Spleen (tissue), 7 donors: Measurements from ENCODE around the gene PLK1.

ENCODE experiments used
- POLR2A ChIP-seq, 3 donors: fragments of 450-650 bp; IDR thresholded peaks; one replicate each; pipeline ENCODE4 v1.5.1; 2017; ENCODE audit warnings: antibody characterized with exemption in 3 of 3, mild to moderate bottlenecking in 1 of 3
- POLR2AphosphoS5 ChIP-seq, 3 donors: sonication (generic); formaldehyde crosslinking; IDR thresholded peaks; one replicate each; pipeline ENCODE4 v1.5.1; 2017; ENCODE audit warnings: antibody characterized with exemption in 3 of 3
- TF ChIP-seq, protein P1 (sequence below), 11 experiments: fragments of 200-600 bp in 7 of 11; fragments of 450-650 bp in 4 of 11; sonication (generic) in 4 of 11; IDR thresholded peaks in 8 of 11; conservative IDR thresholded peaks in 3 of 11; 1 replicate in 7 of 11; 2 replicates in 4 of 11; pipeline versions ENCODE4 v1.4.0 to v1.8.0; 2016 to 2021; ENCODE audit warnings: antibody characterized with exemption in 11 of 11, inconsistent platforms in 4 of 11, mild to moderate bottlenecking in 1 of 11
- donor health status: DM: no; HTN: no; CAD: no; lungs with moderate emphysema.
- donor health status: DM: no; HTN: no; CAD: no.
- donor health status: DM: no; HTN: no; CAD: no.

DNA sequence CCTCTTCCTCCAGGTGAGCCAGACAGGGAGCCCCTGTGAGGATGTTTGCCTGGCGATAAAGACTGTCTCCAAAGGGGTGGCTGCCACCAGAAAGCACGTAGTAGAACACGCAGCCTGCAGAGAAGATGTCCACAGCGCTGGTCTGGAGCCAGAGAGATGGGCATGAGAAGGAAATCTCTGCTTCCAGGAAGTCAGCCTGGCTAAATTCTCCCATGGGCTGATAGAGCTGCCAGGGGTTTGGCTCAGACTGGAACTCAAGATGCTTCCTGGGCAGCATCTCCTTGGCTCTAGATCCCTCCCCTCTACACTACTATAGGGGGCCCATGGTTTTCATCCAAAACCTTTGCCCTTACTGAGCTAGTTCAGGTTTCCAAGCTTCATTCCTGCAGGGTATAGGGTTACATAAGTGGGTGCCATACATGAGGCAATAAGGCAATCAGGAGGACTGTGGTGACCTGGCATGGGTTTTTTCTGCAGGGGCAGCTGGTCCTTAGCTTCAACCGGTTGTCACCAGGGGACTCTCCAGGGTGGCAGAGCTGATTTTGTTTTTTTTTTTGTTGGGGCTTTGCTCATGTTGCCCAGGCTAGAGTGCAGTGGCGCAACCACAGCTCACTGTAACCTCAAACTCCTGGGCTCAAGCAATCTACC lies 13.6 kb downstream of the PLK1 start:
- TF ChIP-seq, protein P1, sequence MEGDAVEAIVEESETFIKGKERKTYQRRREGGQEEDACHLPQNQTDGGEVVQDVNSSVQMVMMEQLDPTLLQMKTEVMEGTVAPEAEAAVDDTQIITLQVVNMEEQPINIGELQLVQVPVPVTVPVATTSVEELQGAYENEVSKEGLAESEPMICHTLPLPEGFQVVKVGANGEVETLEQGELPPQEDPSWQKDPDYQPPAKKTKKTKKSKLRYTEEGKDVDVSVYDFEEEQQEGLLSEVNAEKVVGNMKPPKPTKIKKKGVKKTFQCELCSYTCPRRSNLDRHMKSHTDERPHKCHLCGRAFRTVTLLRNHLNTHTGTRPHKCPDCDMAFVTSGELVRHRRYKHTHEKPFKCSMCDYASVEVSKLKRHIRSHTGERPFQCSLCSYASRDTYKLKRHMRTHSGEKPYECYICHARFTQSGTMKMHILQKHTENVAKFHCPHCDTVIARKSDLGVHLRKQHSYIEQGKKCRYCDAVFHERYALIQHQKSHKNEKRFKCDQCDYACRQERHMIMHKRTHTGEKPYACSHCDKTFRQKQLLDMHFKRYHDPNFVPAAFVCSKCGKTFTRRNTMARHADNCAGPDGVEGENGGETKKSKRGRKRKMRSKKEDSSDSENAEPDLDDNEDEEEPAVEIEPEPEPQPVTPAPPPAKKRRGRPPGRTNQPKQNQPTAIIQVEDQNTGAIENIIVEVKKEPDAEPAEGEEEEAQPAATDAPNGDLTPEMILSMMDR (IDR thresholded peaks at IDR 0.05 in 8 of 11, conservative IDR thresholded peaks at IDR 0.05 in 3 of 11) = no peak
- TF ChIP-seq POLR2AphosphoS5 (IDR thresholded peaks at IDR 0.05) (no peak), POLR2A (IDR thresholded peaks at IDR 0.05) (no peak)
